MM.1S (cell line): ENCODE data around the gene CAB39.

Experiments used
- EZH2 ChIP-seq: fragments of 300-600 bp; sonication (generic); optimal IDR thresholded peaks from 2 replicates; pipeline ENCODE3; 2017; ENCODE audit warnings: low read depth, mild to moderate bottlenecking, antibody characterized with exemption, low read length, mixed read lengths
- TF ChIP-seq, protein P1 (sequence below): fragments of 300-600 bp; sonication (generic); IDR thresholded peaks from 2 replicates; pipeline ENCODE4 v1.5.1; 2016; ENCODE audit warnings: antibody characterized with exemption, low read length, mixed read lengths

DNA sequence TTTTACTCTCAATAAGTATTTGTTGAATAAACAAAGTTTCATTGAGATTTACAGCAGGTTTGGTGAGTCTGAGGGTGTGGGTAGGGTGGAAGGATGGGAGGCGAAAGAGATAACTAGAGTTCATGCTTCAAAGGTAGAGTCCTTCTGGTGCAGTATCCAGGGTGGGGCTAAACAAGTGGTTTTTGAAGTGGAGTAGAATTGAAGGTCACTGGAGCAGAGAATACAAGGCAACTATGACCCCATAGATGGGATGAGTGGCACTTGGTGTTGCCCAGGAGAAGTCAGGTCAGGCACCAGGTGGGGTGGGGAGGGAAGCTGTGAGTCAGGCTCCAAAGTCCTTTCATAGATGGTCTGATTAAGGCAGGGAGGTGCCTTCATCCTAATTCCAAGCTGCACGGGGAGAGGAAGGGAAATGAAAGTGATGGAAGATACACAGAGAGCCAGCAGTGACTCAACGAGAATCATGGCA lies 6.6 kb upstream of the CAB39 start:
- TF ChIP-seq, protein P1, sequence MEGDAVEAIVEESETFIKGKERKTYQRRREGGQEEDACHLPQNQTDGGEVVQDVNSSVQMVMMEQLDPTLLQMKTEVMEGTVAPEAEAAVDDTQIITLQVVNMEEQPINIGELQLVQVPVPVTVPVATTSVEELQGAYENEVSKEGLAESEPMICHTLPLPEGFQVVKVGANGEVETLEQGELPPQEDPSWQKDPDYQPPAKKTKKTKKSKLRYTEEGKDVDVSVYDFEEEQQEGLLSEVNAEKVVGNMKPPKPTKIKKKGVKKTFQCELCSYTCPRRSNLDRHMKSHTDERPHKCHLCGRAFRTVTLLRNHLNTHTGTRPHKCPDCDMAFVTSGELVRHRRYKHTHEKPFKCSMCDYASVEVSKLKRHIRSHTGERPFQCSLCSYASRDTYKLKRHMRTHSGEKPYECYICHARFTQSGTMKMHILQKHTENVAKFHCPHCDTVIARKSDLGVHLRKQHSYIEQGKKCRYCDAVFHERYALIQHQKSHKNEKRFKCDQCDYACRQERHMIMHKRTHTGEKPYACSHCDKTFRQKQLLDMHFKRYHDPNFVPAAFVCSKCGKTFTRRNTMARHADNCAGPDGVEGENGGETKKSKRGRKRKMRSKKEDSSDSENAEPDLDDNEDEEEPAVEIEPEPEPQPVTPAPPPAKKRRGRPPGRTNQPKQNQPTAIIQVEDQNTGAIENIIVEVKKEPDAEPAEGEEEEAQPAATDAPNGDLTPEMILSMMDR: no peak
- no peak for TF ChIP-seq EZH2
